HG02973 (cell line): ENCODE results near the gene AQP6.

Source experiments
- ATAC-seq: cut with Tn5 transposase; IDR thresholded peaks from one replicate; pipeline ENCODE4 v1.9.1; 2021; ENCODE audit warnings: moderate library complexity; ENCODE audit not compliant: unreplicated experiment

AQP6 gene

GRCh38 chr12:49942921-49943624 lies 29.7 kb upstream of the AQP6 start:
- no peak for ATAC-seq

GRCh38 chr12:49943625-49943960 lies 29.2 kb upstream of the AQP6 start:
- no peak for ATAC-seq

GRCh38 chr12:49944046-49944445 lies 28.7 kb upstream of the AQP6 start:
- no peak for ATAC-seq

GRCh38 chr12:49944718-49945117 lies 28.0 kb upstream of the AQP6 start:
- no peak for ATAC-seq

- no peak for ATAC-seq
These were observed 27.2 kb upstream of the AQP6 start for GRCh38 chr12:49945394-49946080.

- no peak for ATAC-seq
These were observed 26.7 kb upstream of the AQP6 start for GRCh38 chr12:49946086-49946485.

GRCh38 chr12:49946497-49946896 lies 26.2 kb upstream of the AQP6 start:
- no peak for ATAC-seq

- ATAC-seq: no peak
These were observed 25.0 kb upstream of the AQP6 start for GRCh38 chr12:49947593-49948226.

GRCh38 chr12:49948866-49949845 lies 23.6 kb upstream of the AQP6 start:
- ATAC-seq: no peak

GRCh38 chr12:49949866-49950265 lies 22.9 kb upstream of the AQP6 start:
- no peak for ATAC-seq

GRCh38 chr12:49950273-49951251 lies 22.2 kb upstream of the AQP6 start, which contains the start of gene AQP2:
Gene AQP2, plus strand, starts transcription at chr12:49950737. Its CDS starts 94 bp downstream, at chr12:49950831.
- no peak for ATAC-seq

- ATAC-seq: no peak
These were observed 21.1 kb upstream of the AQP6 start for GRCh38 chr12:49951411-49952240.

GRCh38 chr12:49952391-49953055 lies 20.2 kb upstream of the AQP6 start:
- no peak for ATAC-seq

- ATAC-seq: no peak
These were observed 19.6 kb upstream of the AQP6 start for GRCh38 chr12:49953151-49953550.

- no peak for ATAC-seq
These were observed 18.5 kb upstream of the AQP6 start for GRCh38 chr12:49953961-49954846.

- ATAC-seq: no peak
These were observed 17.6 kb upstream of the AQP6 start for GRCh38 chr12:49954863-49955830.
